GM12891 (cell line): ENCODE measurements around the gene TPST1.
"Not testable (repeated sequence)": the region's sequence is repeated elsewhere in the genome, so short reads cannot be mapped to it uniquely, and the experiment has no call there.

Experiments used
- POLR2A ChIP-seq: IDR thresholded peaks from 2 replicates; pipeline ENCODE4 v1.6.1; 2011; ENCODE audit warnings: low read depth, low read length, control low read depth
- POLR2AphosphoS5 ChIP-seq: IDR thresholded peaks from 2 replicates; pipeline ENCODE4 v1.6.1; 2011; ENCODE audit warnings: low read depth, low read length, control low read depth
- POU2F2 ChIP-seq: IDR thresholded peaks from 2 replicates; pipeline ENCODE4 v1.6.1; 2011; ENCODE audit warnings: low read depth, mild to moderate bottlenecking, control low read depth, low read length, moderate library complexity
- SPI1 ChIP-seq: IDR thresholded peaks from 2 replicates; pipeline ENCODE4 v1.6.1; 2011; ENCODE audit warnings: low read depth, low read length, control low read depth
- TAF1 ChIP-seq: IDR thresholded peaks from 2 replicates; pipeline ENCODE4 v1.6.1; 2011; ENCODE audit warnings: low read depth, low read length, control low read depth

GRCh38 chr7:66401932-66402331 is 196.8 kb downstream of the TPST1 start:
- not testable (repeated sequence) for TF ChIP-seq POLR2A, POU2F2, TAF1, POLR2AphosphoS5, SPI1
